MM.1S (cell line): Measurements from ENCODE around the gene ATP6V1G2.
A peak's percentile ranks its signal among the peaks of the same experiment; 100 is the strongest.

Experiments
- DNase-seq: peaks from one replicate; pipeline ENCODE4 v3.0.0-alpha.2; 2015
- H2AFZ ChIP-seq: fragments of 300-600 bp; sonication (generic); 2 replicates; pipeline ENCODE4 v1.6.0; 2016; ENCODE audit warnings: antibody characterized with exemption, low read length
- H3F3A ChIP-seq: fragments of 300-600 bp; sonication (generic); 2 replicates; pipeline ENCODE4 v1.6.1; 2016; ENCODE audit warnings: mild to moderate bottlenecking, antibody characterized with exemption, low read length, moderate library complexity, mixed read lengths; ENCODE audit not compliant: insufficient read depth
- H3K27ac ChIP-seq: fragments of 300-600 bp; sonication (generic); 2 replicates; pipeline ENCODE4 v1.5.1; 2016; ENCODE audit warnings: mild to moderate bottlenecking, low read length
- H3K27me3 ChIP-seq: fragments of 300-600 bp; sonication (generic); replicated peaks from 2 replicates; pipeline ENCODE4 v1.6.0; 2016; ENCODE audit warnings: low read length; ENCODE audit not compliant: insufficient read depth
- H3K36me3 ChIP-seq: fragments of 300-600 bp; sonication (generic); replicated peaks from 2 replicates; pipeline ENCODE4 v1.6.1; 2016; ENCODE audit warnings: mild to moderate bottlenecking, low read length, mixed read lengths; ENCODE audit not compliant: insufficient read depth
- H3K4me1 ChIP-seq: fragments of 300-600 bp; sonication (generic); 2 replicates; pipeline ENCODE4 v1.6.1; 2016; ENCODE audit warnings: low read length, mixed read lengths
- H3K4me2 ChIP-seq: fragments of 300-600 bp; sonication (generic); 2 replicates; pipeline ENCODE4 v1.6.0; 2016; ENCODE audit warnings: low read depth, low read length
- H3K4me3 ChIP-seq: fragments of 300-600 bp; sonication (generic); 2 replicates; pipeline ENCODE4 v1.5.1; 2016; ENCODE audit warnings: low read length, mixed read lengths
- H3K79me2 ChIP-seq: fragments of 300-600 bp; sonication (generic); 2 replicates; pipeline ENCODE4 v1.6.1; 2016; ENCODE audit warnings: mixed run types, low read length, mixed read lengths
- H3K9ac ChIP-seq: fragments of 300-600 bp; sonication (generic); 2 replicates; pipeline ENCODE4 v1.6.1; 2016; ENCODE audit warnings: low read length, mixed read lengths
- H3K9me2 ChIP-seq: fragments of 300-600 bp; sonication (generic); replicated peaks from 2 replicates; pipeline ENCODE4 v1.6.1; 2016; ENCODE audit warnings: mild to moderate bottlenecking, low read length, mixed read lengths; ENCODE audit not compliant: insufficient read depth
- H3K9me3 ChIP-seq: fragments of 300-600 bp; sonication (generic); replicated peaks from 2 replicates; pipeline ENCODE4 v1.6.1; 2016; ENCODE audit warnings: mild to moderate bottlenecking, low read length, mixed read lengths; ENCODE audit not compliant: insufficient read depth
- H4K20me1 ChIP-seq: fragments of 300-600 bp; sonication (generic); 2 replicates; pipeline ENCODE4 v1.6.1; 2016; ENCODE audit warnings: mild to moderate bottlenecking, low read length, moderate library complexity, mixed read lengths; ENCODE audit not compliant: insufficient read depth
- CTCF ChIP-seq: fragments of 300-600 bp; sonication (generic); IDR thresholded peaks from 2 replicates; pipeline ENCODE4 v1.5.1; 2016; ENCODE audit warnings: antibody characterized with exemption, low read length, mixed read lengths
- EZH2 ChIP-seq: fragments of 300-600 bp; sonication (generic); optimal IDR thresholded peaks from 2 replicates; pipeline ENCODE3; 2017; ENCODE audit warnings: low read depth, mild to moderate bottlenecking, antibody characterized with exemption, low read length, mixed read lengths
- EZH2phosphoT487 ChIP-seq: fragments of 300-600 bp; sonication (generic); IDR thresholded peaks from 2 replicates; pipeline ENCODE4 v1.6.1; 2018; ENCODE audit warnings: antibody characterized with exemption, low read length

Gene ATP6V1G2

GRCh38 chr6:31560697-31561058 lies 14.3 kb upstream of the ATP6V1G2 start:
- no peak overlapping the region for H3K27ac ChIP-seq
- H3K4me3 ChIP-seq = 0 out of 2 replicates have a peak overlapping the region, but pooled peaks have one; percentile 6
- H3K36me3 ChIP-seq = no peaks in the 10 kb centered on the region
- peaks cover 13% of the 10 kb centered on the region; the same call in 1 of the 2 replicates for H3K27me3 ChIP-seq
- H2AFZ ChIP-seq = no peak overlapping the region
- H4K20me1 ChIP-seq = peaks cover 10% of the 10 kb centered on the region; the same call in 1 of the 2 replicates
- no peaks in the 10 kb centered on the region for H3K79me2 ChIP-seq
- H3K4me2 ChIP-seq = peak overlapping the region; percentile 67
- H3F3A ChIP-seq = peaks cover 15% of the 10 kb centered on the region
- no peak overlapping the region for H3K9ac ChIP-seq
- H3K9me2 ChIP-seq = no peaks in the 10 kb centered on the region
- no peak for TF ChIP-seq EZH2
- peaks cover 32% of the 10 kb centered on the region for H3K4me1 ChIP-seq
- no peaks in the 10 kb centered on the region for H3K9me3 ChIP-seq
- DNase-seq = no peak

- Histone ChIP-seq H3K4me2 (peak overlapping the region; percentile 67), H3K27ac (peak overlapping the region; percentile 7; the same call in 1 of the 2 replicates), H3K9ac (no peak overlapping the region), H4K20me1 (peaks cover 10% of the 10 kb centered on the region; the same call in 1 of the 2 replicates), H3K27me3 (0 out of 2 replicates have a peak, but pooled peaks cover 11% of the 10 kb centered on the region), H3K9me2 (no peaks in the 10 kb centered on the region), H3K4me1 (peaks cover 32% of the 10 kb centered on the region), H3K79me2 (no peaks in the 10 kb centered on the region), H2AFZ (no peak overlapping the region), H3F3A (peaks cover 15% of the 10 kb centered on the region), H3K9me3 (no peaks in the 10 kb centered on the region), H3K36me3 (no peaks in the 10 kb centered on the region), H3K4me3 (0 out of 2 replicates have a peak overlapping the region, but pooled peaks have one; percentile 6)
- TF ChIP-seq EZH2 (no peak), EZH2phosphoT487 (no peak), CTCF (no peak)
- DNase-seq = peak; percentile 74
Measured at GRCh38 chr6:31559958-31560696, 13.7 kb upstream of the ATP6V1G2 start.

GRCh38 chr6:31559606-31559957 lies 13.2 kb upstream of the ATP6V1G2 start:
- no peaks in the 10 kb centered on the region for H3K9me2 ChIP-seq
- H3K4me2 ChIP-seq = peak overlapping the region; percentile 67
- no peak overlapping the region for H2AFZ ChIP-seq
- no peak overlapping the region for H3K27ac ChIP-seq
- H3F3A ChIP-seq = peaks cover 15% of the 10 kb centered on the region
- H3K4me1 ChIP-seq = peaks cover 32% of the 10 kb centered on the region
- H3K9me3 ChIP-seq = no peaks in the 10 kb centered on the region
- no peak overlapping the region for H3K9ac ChIP-seq
- no peak overlapping the region for H3K4me3 ChIP-seq
- peaks cover 10% of the 10 kb centered on the region; the same call in 1 of the 2 replicates for H4K20me1 ChIP-seq
- DNase-seq = no peak
- no peaks in the 10 kb centered on the region for H3K36me3 ChIP-seq
- H3K27me3 ChIP-seq = 0 out of 2 replicates have a peak, but pooled peaks cover 7% of the 10 kb centered on the region
- TF ChIP-seq CTCF = no peak
- no peak for TF ChIP-seq EZH2phosphoT487
- no peak for TF ChIP-seq EZH2
- no peaks in the 10 kb centered on the region for H3K79me2 ChIP-seq
